B cell (primary cell): ENCODE data around the gene AGBL4.

Experiments used
- EZH2 ChIP-seq: IDR thresholded peaks from 2 replicates; pipeline ENCODE4 v1.6.1; 2012; ENCODE audit warnings: borderline replicate concordance, low read depth, mild to moderate bottlenecking, moderate library complexity, low read length; ENCODE audit not compliant: insufficient read depth, poor library complexity, severe bottlenecking
- TF ChIP-seq, protein P1 (sequence below): fragments of 200-600 bp; IDR thresholded peaks from one replicate; pipeline ENCODE4 v1.8.0; 2022; ENCODE audit warnings: antibody characterized with exemption, mild to moderate bottlenecking

DNA sequence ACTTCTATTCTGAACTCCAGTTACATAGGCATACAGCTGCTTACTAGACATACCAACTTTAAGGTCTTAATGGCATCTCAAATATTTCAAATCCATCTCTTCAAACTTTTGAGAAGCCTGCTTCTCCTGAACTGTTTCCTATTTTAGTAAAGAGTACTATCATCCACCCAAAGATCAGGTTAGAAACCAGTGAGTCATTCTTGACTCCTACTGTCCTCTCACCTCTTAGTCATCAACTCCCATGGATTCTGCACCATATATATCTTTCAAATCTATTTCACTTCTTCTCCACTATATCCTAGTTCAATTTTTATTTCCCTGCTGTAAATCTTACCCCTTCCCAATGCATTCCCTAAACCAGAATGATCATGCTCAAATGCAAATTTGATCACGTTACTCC is 1228.9 kb downstream of the AGBL4 start:
- TF ChIP-seq, protein P1, sequence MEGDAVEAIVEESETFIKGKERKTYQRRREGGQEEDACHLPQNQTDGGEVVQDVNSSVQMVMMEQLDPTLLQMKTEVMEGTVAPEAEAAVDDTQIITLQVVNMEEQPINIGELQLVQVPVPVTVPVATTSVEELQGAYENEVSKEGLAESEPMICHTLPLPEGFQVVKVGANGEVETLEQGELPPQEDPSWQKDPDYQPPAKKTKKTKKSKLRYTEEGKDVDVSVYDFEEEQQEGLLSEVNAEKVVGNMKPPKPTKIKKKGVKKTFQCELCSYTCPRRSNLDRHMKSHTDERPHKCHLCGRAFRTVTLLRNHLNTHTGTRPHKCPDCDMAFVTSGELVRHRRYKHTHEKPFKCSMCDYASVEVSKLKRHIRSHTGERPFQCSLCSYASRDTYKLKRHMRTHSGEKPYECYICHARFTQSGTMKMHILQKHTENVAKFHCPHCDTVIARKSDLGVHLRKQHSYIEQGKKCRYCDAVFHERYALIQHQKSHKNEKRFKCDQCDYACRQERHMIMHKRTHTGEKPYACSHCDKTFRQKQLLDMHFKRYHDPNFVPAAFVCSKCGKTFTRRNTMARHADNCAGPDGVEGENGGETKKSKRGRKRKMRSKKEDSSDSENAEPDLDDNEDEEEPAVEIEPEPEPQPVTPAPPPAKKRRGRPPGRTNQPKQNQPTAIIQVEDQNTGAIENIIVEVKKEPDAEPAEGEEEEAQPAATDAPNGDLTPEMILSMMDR: no peak
- TF ChIP-seq EZH2: no peak
